Fibroblast of the conjunctiva (primary cell): ENCODE measurements around the gene TOMM6.

Source experiments
- DNase-seq: peaks from one replicate; pipeline ENCODE4 v3.0.0-alpha.2; 2010; ENCODE audit warnings: low read depth

Gene TOMM6

GRCh38 chr6:41787219-41787917, at the start of gene TOMM6:
TSS of gene TOMM6 (plus strand) at chr6:41787694. CDS start at chr6:41787698, 4 bp downstream.
- peak; percentile 89 for DNase-seq

- no peak for DNase-seq
Measured at GRCh38 chr6:41739041-41739440, 48.5 kb upstream of the TOMM6 start.

- no peak for DNase-seq
Measured at GRCh38 chr6:41740366-41741162, 46.9 kb upstream of the TOMM6 start.

- no peak for DNase-seq
Measured at GRCh38 chr6:41741625-41742490, 45.6 kb upstream of the TOMM6 start.

- DNase-seq: no peak
Measured at GRCh38 chr6:41743406-41744235, 43.9 kb upstream of the TOMM6 start.

GRCh38 chr6:41744236-41744787, 43.2 kb upstream of the TOMM6 start:
- no peak for DNase-seq

- no peak for DNase-seq
Measured at GRCh38 chr6:41746107-41746506, 41.4 kb upstream of the TOMM6 start.

- no peak for DNase-seq
Measured at GRCh38 chr6:41747256-41748101, 40.0 kb upstream of the TOMM6 start, which contains the start of gene PGC. TSS of gene PGC (minus strand) at chr6:41747397. CDS start at chr6:41747334, 63 bp downstream.

- DNase-seq: no peak
Measured at GRCh38 chr6:41748102-41748477, 39.4 kb upstream of the TOMM6 start.

GRCh38 chr6:41748542-41748941, 39.0 kb upstream of the TOMM6 start:
- no peak for DNase-seq

GRCh38 chr6:41750374-41750773, 37.1 kb upstream of the TOMM6 start:
- no peak for DNase-seq

GRCh38 chr6:41755895-41756294, 31.6 kb upstream of the TOMM6 start:
- DNase-seq: no peak

- DNase-seq: no peak
Measured at GRCh38 chr6:41756354-41756753, 31.1 kb upstream of the TOMM6 start.

GRCh38 chr6:41757271-41757670, 30.2 kb upstream of the TOMM6 start:
- DNase-seq: no peak

- DNase-seq: no peak
Measured at GRCh38 chr6:41757931-41758640, 29.4 kb upstream of the TOMM6 start.

- DNase-seq: no peak
Measured at GRCh38 chr6:41758641-41759035, 28.9 kb upstream of the TOMM6 start.

GRCh38 chr6:41759106-41759904, 28.2 kb upstream of the TOMM6 start:
- no peak for DNase-seq

- no peak for DNase-seq
Measured at GRCh38 chr6:41759905-41760579, 27.5 kb upstream of the TOMM6 start.
